AG20443 (cell line): ENCODE results near the gene RHCG.

Experiments used
- DNase-seq: peaks from one replicate; pipeline ENCODE4 v3.0.0; 2012; ENCODE audit warnings: low spot score, mixed read lengths

The RHCG gene

DNA sequence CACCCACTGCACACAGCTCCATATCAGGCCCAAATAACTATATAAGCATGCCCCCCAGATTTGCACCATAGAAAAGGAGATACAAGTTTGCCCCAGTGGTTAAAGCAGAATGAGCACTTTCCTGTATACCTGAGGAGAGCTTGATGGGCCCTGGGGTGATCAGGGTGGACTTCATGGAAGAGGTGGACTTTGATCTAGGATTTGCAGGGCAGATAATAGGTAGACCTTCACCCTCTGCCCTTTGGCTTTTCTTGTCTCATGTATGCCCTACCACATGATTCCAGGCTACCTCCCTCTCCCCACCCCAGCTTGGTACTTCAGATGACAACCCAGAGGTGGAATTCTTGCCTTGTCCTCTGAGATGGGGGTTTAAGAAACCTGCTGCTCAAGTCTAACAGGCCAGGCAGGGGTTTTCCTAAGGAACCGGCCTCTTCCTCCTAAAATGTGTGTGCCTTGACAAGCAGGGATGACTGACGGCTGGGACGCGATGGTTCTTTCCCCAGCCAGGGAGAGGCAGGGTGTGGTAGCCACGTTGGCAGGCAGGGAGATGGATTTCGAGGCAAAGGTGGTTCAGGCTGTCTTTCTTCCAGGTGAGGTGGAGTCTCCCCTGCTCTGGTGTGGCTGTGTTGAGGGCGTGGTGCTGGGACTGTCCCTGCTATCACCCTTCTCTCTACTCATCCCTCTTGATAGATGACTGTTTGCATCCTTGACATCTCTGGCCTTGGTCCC lies 6.6 kb upstream of the RHCG start:
- DNase-seq = no peak

DNA sequence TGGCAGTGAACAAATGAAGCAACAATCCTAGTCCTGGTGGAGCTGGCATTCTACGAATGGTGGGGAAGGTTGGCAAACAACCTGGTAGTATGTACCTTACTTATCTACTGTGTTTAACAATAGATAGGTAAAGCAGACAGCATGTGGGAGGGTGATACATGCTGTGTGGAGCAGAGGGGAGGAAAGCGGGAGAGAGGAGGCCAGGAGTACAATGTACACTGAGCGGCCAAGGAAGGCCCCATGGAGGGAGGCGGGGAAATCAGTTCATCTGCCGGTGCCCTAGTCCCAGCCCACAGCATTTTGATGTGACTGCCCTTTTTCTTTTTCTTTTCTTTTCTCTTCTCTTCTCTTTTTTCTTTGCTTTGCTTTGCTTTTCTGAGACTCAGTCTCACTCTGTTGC lies 5.3 kb upstream of the RHCG start:
- no peak for DNase-seq

DNA sequence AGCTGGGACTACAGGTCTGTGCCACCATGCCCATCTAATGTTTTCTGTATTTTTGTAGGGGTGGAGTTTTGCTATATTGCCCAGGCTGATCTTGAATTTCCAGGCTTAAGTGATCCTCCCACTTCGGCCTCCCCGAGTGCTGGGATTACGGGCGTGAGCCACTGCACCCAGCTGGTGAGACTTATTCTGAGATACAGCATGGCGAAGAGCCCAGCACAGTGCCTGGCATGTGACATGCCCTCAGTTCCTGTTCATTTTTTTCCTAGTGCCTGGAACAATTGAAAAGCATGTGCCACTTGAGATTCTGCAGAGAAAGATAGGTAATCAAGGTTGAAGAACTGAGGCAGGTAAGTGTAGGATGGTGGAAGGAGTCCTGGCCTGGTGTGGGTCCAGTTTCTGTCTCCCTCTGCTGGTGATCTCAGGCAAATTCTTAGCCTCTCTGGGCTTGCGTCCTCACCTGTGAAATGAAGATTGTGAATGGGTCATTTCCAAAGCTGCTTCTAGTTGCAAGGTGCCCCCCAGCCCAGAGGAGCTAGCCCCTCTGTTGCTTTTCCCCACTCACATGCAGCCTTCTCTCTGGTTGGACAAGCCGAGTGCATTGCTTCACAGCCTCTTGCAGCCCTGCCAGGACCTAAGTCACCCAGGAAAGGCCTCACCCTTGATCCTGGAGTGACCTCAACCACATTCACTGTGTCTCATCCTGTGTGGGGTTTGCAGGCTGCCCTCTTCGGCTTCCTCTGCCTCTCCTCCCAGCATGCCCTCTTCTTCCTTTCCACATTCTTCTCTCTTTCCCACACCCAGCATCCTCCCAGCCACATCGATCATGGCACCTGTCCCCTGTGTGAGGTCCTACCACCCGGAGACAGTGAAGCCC lies 4.3 kb upstream of the RHCG start:
- DNase-seq = no peak

DNA sequence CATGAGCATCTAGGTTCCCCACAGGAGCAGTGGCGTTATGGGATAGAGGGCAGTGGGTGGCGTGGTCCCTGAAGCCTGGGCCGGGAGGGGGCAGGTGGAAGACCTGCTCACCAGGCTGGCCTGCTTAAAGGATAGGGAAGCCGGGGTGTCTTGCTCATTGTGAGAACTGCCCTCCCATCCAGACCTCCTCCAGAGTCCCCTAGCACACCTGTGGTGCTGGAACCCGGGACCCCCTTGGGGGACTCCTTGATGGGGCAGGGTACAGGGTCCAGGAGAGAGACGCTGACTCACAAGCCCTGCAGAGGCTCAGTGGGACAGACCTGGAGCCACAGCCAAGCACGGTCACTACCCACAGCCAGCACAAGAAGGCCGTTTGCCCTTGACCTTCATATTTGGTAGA lies 2.8 kb upstream of the RHCG start:
- no peak for DNase-seq

GRCh38 chr15:89498574-89498906 lies 2.2 kb upstream of the RHCG start:
- no peak for DNase-seq

- DNase-seq = no peak
Observed at GRCh38 chr15:89497231-89497630, 848 bp upstream of the RHCG start.

- no peak for DNase-seq
Observed at GRCh38 chr15:89495638-89496145, 691 bp downstream of the RHCG start.

DNA sequence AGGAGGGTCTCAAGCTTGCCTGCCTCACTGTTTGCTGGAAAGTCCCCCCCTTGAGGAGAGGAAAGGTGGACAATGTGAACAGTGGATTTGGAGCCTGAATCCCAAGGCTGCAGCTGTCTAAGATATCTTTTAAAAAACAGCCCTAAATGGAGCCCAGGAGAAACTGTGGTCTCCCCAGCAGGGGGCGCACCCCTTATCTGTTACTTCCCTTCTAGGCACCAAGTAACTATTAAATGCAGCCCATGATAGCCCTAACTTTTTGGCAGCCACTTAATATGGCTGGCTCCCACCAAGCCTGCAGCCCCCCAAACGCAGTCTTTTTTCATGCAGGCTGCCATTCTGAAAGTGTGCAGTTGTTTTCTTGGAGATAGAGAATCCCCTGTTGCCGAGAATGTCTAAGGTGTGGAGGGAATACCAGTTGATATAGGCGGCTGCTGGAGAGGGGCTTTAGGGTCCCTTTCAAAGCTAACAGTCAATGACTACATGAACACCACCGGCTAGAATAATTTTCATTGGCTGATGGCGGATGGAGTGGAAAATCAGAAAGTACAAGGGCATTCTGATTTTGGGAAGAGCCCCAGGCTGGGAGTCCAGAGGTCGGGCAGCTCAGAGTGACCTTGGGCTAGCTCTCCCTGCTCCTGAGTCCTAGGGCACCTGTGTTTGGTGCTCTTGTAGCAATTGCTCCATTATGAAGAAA lies 1.3 kb downstream of the RHCG start:
- no peak for DNase-seq

DNA sequence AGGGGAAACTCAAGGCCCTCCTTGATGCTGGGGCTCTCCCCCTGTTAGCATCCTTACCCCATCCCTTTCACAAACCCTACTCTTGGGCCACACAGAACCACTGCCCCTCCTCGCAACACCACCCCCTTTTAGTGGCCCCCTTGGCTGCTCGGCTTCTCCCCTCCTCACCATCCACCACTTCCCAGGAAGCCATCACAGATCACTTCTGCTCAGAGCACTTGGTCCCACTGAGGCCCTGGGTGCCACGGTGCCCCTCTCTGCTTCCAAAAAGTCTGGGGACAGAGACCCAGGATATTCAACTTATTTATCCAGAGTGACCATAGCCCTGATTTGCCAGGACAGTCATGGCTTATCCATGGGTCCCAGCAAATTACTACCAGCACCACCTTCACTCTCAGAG lies 2.4 kb downstream of the RHCG start:
- no peak for DNase-seq

GRCh38 chr15:89492934-89493631 lies 3.3 kb downstream of the RHCG start:
- DNase-seq = no peak

DNA sequence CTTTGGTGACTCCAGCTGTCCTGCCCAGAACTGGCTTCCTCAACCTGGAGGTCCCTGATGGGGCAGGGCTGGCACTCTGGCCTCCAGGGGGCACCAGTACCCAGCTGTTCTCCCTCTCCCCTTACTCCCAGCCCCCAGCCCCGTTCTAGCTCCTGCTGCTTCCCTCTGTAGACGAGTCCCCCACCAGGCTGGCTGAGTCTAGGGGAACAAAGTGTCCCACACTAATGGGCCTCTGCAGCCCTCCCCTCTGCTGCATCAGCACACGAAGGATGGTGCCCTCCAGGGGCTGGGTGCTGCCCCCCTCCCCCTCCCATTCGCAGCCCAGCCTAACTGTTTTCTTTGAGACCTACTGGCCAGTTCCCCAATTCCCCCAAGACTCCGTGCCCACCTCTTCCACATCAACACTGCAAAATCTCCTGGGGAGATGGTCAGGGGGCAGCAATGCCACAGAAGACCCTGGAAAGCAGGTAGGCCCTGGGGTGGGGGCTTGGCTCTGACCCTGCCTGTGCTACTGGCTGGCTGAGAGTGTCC lies 4.2 kb downstream of the RHCG start:
- DNase-seq = no peak

- no peak for DNase-seq
Observed at GRCh38 chr15:89490814-89491315, 5.5 kb downstream of the RHCG start.

GRCh38 chr15:89490081-89490813 lies 6.1 kb downstream of the RHCG start:
- no peak for DNase-seq

GRCh38 chr15:89489376-89489775 lies 7.0 kb downstream of the RHCG start:
- DNase-seq = no peak

- DNase-seq = no peak
Observed at GRCh38 chr15:89487791-89488190, 8.6 kb downstream of the RHCG start.

GRCh38 chr15:89486726-89487050 lies 9.7 kb downstream of the RHCG start:
- peak; percentile 31 for DNase-seq

DNA sequence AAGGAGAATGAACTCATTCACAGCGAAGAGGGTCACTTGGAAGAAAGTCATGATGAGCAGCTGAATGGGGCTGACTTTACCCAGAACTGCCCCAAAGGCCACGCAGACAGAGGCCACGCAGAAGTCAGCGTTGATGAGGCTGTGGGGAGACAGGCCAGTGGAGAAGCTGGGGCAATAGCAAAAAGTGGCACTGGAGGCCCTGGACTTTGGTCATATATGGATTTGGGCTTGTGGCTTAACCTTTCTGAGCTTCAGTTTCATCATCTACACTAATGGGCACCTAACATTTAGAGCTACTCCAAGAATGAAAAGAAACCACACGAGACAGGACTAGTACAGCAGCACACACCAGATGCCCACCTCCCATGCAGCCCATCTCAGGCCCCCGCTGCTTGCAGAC lies 13.3 kb downstream of the RHCG start:
- DNase-seq = no peak

DNA sequence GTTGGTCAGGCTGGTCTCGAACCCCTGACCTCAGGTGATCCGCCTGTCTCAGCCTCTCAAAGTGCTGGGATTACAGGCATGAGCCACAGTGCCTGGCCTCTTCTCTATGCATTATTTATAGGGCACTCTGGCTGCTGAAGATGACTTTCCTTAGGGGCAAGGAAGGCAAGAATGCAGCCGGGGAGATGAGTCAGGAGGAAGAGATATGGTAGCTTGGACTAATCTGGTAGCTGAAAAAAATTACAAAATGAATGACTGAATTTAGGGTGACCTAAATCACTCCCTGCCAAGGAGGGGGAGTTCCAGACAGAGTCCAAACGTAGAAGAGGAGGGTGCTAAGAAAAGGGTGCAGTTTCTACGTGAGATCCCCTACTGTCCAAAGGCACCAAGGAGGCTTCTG lies 14.2 kb downstream of the RHCG start:
- DNase-seq = no peak

- no peak for DNase-seq
Observed at GRCh38 chr15:89480505-89480904, 15.9 kb downstream of the RHCG start.

DNA sequence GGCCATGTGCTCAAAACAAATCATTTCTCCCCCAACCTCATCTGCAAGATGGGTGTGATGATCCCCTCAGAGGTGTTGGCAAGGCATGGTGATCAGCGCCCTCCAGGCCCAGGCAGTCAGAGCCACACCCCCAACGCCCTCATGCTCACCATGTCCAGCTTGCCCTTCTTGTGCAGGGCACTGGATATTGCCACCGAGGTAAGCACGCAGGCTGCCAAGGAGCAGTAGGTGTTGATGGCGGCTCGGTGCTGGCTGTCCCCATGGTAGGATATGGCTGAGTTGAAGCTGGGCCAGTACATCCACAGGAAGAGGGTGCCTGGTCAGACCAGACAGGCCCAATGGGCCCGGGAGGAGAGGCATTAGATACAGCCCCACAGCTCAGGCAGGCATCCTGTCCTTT lies 17.2 kb downstream of the RHCG start:
- DNase-seq = no peak
